ENCODE results near the gene SMAD7.

Gene SMAD7

DNA sequence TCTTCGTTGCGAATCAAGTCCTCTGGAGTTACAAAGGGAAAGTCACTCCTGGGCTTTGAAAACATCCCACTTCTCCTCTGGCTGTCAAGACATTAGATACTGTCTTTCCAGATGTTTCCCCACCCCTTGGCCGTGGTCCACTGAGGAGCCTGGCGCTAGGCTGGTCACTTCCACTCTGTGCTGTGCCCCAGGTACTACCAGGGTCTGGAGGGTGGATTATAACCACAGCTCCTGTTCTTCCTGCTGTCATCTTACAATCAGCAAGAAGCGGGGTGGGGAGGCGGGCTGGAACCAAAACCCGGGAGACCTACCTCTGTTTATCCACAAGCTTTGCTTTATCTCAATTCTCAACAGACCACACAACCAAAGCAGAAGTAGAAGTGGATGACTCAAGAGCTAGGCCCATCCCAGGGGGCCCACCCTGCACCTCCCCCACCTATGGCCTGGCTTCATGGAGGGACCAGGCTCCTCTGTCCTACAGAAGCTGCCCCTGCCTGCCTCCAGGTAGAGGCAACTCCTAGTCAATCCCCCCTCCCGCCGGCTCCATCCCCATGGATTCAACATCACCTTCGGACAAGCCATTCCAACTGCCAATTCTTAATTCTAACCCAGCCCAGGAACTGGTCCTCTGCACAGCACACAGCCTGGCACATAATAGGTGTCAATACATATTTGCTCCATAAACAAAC is 17.8 kb downstream of the SMAD7 start:
- no peak overlapping the region for H2AFZ ChIP-seq (ENCODE audit: low read depth, low read length)
- H3K4me3 ChIP-seq (ENCODE audit: low read length): no peak overlapping the region
- H3K36me3 ChIP-seq (ENCODE audit: insufficient read depth, low read length): no peaks in the 10 kb centered on the region
- H3K9me3 ChIP-seq (ENCODE audit: low read length): peaks cover 2% of the 10 kb centered on the region
- H3K4me1 ChIP-seq (ENCODE audit: insufficient read depth, low read length): peaks cover 34% of the 10 kb centered on the region
- H3K27me3 ChIP-seq (ENCODE audit: insufficient read depth, low read length): no peaks in the 10 kb centered on the region

DNA sequence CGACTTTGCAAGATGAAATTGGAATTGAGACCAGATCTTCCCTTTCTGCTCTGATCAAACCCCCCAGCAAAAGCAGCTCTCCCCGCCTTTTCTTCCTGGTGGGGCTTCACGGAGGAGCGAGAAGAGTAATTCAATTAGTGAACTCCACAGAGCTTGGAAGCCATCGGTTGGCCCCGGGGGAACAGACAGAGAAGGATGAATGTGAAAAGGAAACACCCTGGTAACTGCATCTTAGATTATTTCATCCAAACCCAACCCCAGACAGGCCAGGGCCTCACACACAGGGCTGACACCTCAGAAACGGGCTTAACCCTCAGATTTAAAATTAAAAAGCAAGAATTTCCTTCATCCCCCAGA is 18.3 kb downstream of the SMAD7 start:
- Histone ChIP-seq H3K4me1 (ENCODE audit: insufficient read depth, low read length) (peaks cover 33% of the 10 kb centered on the region), H3K27me3 (ENCODE audit: insufficient read depth, low read length) (no peaks in the 10 kb centered on the region), H3K4me3 (ENCODE audit: low read length) (no peak overlapping the region), H3K9me3 (ENCODE audit: low read length) (peaks cover 2% of the 10 kb centered on the region), H2AFZ (ENCODE audit: low read depth, low read length) (no peak overlapping the region), H3K36me3 (ENCODE audit: insufficient read depth, low read length) (no peaks in the 10 kb centered on the region)

DNA sequence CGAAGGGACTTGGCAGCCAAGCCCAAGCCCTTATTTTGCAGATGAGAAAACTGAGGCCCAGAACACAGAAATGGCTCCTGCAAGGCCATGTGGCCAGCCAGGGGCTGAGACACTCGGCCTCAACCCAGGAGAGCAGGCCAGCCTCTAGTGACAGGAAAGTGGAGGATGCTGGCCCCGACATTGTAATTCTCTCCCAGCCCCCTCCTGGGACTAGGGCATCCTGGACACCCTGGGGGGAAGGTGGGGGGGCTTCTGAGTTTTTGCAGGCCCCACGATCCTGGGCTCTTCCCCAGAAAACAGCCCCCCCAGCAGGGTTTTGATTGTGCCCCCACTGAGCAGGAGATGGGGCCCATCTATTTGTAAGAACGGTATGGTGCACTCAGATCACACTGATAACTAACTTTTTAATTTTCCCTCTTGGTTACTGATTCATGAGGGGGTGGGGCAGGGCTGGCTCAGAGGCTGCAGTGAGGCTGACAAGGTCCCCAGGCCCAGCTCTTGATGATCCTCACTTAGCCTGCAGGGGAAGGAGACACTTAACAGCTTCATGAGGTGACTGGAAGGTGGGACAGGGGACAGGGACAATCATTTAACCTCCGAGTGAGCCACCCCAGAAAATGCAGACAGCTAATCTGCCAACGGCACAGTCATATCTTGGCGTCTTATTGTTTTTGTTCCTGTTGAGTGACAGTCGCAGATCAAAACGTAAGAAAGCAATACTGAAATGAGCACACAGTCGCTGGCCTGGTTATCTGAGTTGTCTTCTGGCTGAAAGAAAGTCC is 18.9 kb downstream of the SMAD7 start:
- H3K27me3 ChIP-seq (ENCODE audit: insufficient read depth, low read length): no peaks in the 10 kb centered on the region
- H3K36me3 ChIP-seq (ENCODE audit: insufficient read depth, low read length): no peaks in the 10 kb centered on the region
- peaks cover 31% of the 10 kb centered on the region for H3K4me1 ChIP-seq (ENCODE audit: insufficient read depth, low read length)
- no peak overlapping the region for H2AFZ ChIP-seq (ENCODE audit: low read depth, low read length)
- H3K4me3 ChIP-seq (ENCODE audit: low read length): no peak overlapping the region
- peaks cover 2% of the 10 kb centered on the region for H3K9me3 ChIP-seq (ENCODE audit: low read length)

DNA sequence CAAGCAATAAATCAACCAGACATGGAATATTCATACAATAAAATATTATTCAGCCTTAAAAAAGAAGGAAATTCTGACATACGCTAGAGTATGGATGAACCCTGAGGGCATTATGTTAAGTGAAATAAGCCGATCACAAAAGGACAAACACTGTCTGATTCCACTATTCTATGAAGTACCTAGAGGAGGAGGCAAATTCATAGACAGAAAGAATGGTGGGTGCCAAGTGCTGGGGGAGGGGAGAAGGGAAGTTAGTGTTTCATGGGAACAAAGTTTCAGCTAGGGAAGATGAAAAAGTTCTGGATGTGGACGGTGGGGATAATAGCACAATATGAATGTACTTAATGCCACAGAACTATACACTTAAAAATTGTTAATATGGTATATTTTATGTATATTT is 19.8 kb downstream of the SMAD7 start:
- Histone ChIP-seq H3K4me1 (ENCODE audit: insufficient read depth, low read length) (peaks cover 31% of the 10 kb centered on the region), H2AFZ (ENCODE audit: low read depth, low read length) (no peak overlapping the region), H3K27me3 (ENCODE audit: insufficient read depth, low read length) (no peaks in the 10 kb centered on the region), H3K9me3 (ENCODE audit: low read length) (peaks cover 2% of the 10 kb centered on the region), H3K36me3 (ENCODE audit: insufficient read depth, low read length) (no peaks in the 10 kb centered on the region), H3K4me3 (ENCODE audit: low read length) (no peak overlapping the region)

DNA sequence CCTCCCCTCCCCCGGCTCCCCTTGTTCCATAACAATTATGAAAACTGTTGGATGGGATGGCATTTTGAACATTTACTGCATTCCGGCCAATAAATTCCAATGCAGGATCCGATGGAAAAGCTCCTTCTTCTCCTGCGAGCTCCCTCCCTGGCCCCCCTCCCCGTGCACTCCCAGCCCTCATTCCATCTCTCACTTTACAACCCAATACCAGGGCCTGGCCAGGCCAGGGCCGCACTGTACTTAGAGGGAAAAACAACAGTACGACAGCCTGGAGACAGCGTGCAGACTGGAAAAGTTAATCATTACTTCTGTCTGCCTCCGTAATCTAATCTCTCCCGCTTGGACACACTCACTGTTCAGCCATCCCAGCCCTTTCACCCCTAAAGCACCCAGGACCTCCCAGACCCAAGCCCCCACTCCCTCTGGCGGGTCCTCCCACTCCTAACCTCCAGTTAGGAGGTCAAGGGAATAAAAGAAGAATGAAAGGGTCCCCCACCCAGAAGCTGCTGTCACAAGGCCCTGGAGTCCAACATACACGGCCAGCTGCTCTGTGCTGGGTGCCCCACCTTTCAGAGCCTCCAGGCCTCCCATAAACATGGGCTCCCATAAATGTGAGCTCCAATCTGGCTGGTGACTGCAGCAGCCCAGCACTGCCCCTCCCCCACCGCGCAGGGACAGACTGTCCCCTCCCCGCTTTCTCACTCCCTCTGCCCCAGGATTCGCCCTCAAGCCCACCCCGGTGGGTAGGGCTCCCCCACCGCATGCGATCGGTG is 20.6 kb downstream of the SMAD7 start:
- Histone ChIP-seq H3K4me1 (ENCODE audit: insufficient read depth, low read length) (peaks cover 34% of the 10 kb centered on the region), H3K27me3 (ENCODE audit: insufficient read depth, low read length) (no peaks in the 10 kb centered on the region), H3K9me3 (ENCODE audit: low read length) (peaks cover 2% of the 10 kb centered on the region), H3K4me3 (ENCODE audit: low read length) (no peak overlapping the region), H3K36me3 (ENCODE audit: insufficient read depth, low read length) (no peaks in the 10 kb centered on the region), H2AFZ (ENCODE audit: low read depth, low read length) (no peak overlapping the region)

DNA sequence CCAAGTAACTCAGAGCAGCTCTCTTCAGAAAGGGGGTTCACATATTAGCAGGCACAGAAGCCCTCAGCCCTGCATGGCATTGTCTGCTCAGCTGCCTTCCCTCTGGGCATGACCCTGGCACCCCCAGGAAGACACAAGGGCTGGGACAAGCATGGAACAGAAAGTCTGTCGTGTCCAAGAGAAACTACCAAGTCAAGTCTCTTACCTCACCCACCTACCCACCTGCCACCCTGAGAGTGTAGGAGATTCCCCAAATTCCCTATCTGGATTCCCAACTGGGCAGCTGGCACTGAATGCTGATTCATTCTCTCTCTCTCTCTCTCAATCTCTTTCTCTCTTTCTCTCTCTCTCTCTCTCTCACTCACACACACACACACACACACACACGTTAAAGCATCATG is 21.6 kb downstream of the SMAD7 start:
- no peak overlapping the region for H3K4me3 ChIP-seq (ENCODE audit: low read length)
- H3K4me1 ChIP-seq (ENCODE audit: insufficient read depth, low read length): peaks cover 40% of the 10 kb centered on the region

DNA sequence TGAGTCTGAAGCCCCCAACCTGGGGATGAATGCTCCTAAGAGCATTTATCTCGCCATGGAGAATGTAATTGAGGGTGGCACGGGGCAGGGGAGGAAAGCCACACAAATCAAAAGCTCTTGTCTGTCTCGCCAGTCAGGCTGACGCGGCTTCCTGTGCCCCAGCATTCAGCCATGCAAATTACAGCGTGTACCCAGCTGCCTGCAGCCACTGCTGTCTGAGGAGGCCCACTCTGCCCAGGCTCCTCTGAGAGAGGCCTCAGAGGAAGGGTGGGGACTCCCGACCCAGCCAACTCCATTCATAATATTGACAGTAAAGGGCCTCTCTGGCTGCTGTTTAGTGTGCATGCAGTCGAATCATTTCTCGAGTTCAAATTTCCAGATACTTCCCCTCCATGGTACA is 22.0 kb downstream of the SMAD7 start:
- Histone ChIP-seq H2AFZ (ENCODE audit: low read depth, low read length) (no peak overlapping the region), H3K4me3 (ENCODE audit: low read length) (no peak overlapping the region), H3K9me3 (ENCODE audit: low read length) (peaks cover 2% of the 10 kb centered on the region), H3K36me3 (ENCODE audit: insufficient read depth, low read length) (no peaks in the 10 kb centered on the region), H3K27me3 (ENCODE audit: insufficient read depth, low read length) (no peaks in the 10 kb centered on the region), H3K4me1 (ENCODE audit: insufficient read depth, low read length) (peaks cover 40% of the 10 kb centered on the region)

More for the DNA sequence above, 21.6 kb downstream of the SMAD7 start:
- Histone ChIP-seq H2AFZ (ENCODE audit: low read depth, low read length) (no peak overlapping the region), H3K27me3 (ENCODE audit: insufficient read depth, low read length) (no peaks in the 10 kb centered on the region), H3K9me3 (ENCODE audit: low read length) (peaks cover 2% of the 10 kb centered on the region), H3K36me3 (ENCODE audit: insufficient read depth, low read length) (no peaks in the 10 kb centered on the region)

DNA sequence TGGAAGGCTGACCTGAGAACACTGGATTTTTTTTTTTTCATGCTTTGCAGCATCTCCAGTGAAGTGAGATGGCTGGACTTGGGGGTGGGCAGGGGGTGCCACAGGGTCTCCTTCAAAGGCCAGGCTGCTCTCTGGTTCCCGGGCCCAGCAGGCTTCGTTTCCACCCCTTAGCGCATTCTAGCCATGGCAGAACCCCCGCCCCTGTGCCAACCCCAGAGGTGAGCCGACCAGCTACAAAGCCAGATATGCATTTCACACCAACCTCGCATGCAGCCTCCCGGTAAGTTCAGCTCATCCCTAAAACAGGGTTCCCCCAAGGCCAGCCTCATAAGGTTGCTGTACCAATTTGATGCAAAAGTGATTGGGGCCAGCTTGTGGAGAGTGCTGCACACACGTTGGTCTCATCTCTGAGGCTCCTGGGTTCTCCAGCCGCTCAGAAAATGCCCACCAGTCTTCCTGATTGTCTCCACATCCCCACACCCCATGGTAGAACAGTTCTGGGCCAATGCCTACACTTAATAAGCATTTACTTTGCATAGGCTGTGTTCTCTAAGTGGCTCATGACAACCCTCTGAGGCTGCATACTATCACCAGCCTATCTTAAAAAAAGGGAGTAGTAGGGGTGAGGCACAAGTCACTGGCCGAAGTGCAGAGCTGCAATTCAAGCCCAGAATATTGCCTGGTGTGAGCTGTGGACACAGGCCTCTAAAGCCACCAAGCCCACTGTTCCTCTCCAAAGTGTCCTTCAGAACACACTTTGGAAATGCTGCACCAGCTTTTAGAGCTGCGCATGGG is 23.3 kb downstream of the SMAD7 start:
- Histone ChIP-seq H3K36me3 (ENCODE audit: insufficient read depth, low read length) (no peaks in the 10 kb centered on the region), H3K27me3 (ENCODE audit: insufficient read depth, low read length) (no peaks in the 10 kb centered on the region), H2AFZ (ENCODE audit: low read depth, low read length) (no peak overlapping the region), H3K4me1 (ENCODE audit: insufficient read depth, low read length) (peaks cover 44% of the 10 kb centered on the region), H3K9me3 (ENCODE audit: low read length) (no peaks in the 10 kb centered on the region), H3K4me3 (ENCODE audit: low read length) (no peak overlapping the region)

DNA sequence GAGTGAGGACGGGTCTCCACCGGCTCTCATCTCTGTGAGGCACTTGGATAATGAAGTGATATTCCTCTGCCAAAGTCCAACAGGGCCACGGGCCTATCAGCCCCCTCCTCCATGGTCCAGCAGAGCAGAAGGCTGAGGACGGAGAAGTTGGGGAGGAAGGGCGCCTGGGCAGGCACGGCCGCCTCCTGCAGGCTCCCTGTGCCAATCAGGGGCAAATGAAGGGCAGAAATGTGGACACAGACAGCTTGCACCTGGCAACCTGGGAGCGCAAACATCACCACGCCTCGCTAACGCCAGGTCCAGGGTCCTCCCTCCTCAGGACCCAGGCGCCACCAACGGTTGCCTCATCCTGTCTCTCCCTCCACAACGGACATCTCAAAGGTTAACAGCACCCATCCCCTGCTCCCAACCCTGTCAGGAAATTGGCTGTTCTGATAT is 24.3 kb downstream of the SMAD7 start:
- no peaks in the 10 kb centered on the region for H3K9me3 ChIP-seq (ENCODE audit: low read length)
- H2AFZ ChIP-seq (ENCODE audit: low read depth, low read length): no peak overlapping the region
- H3K36me3 ChIP-seq (ENCODE audit: insufficient read depth, low read length): peaks cover 3% of the 10 kb centered on the region
- H3K4me1 ChIP-seq (ENCODE audit: insufficient read depth, low read length): peaks cover 41% of the 10 kb centered on the region
- no peak overlapping the region for H3K4me3 ChIP-seq (ENCODE audit: low read length)
- no peaks in the 10 kb centered on the region for H3K27me3 ChIP-seq (ENCODE audit: insufficient read depth, low read length)

DNA sequence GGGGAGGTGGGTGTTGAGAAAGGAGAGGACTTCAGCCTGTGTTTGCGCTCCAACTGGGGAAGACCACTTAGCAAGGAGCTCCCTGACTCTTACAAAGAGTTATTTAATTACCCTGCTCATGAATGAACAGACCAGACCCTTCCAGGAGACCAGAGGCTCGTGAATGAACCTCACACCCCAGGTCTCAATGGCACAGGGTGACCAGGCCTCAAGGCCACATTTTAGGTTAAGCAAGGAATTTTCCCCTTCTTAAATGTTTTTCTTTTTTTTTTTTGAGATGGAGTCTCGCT is 25.3 kb downstream of the SMAD7 start:
- H3K4me3 ChIP-seq (ENCODE audit: low read length): no peak overlapping the region
- H3K9me3 ChIP-seq (ENCODE audit: low read length): no peaks in the 10 kb centered on the region
- peaks cover 6% of the 10 kb centered on the region for H3K36me3 ChIP-seq (ENCODE audit: insufficient read depth, low read length)
- H3K27me3 ChIP-seq (ENCODE audit: insufficient read depth, low read length): no peaks in the 10 kb centered on the region
- H2AFZ ChIP-seq (ENCODE audit: low read depth, low read length): no peak overlapping the region
- peaks cover 39% of the 10 kb centered on the region for H3K4me1 ChIP-seq (ENCODE audit: insufficient read depth, low read length)

DNA sequence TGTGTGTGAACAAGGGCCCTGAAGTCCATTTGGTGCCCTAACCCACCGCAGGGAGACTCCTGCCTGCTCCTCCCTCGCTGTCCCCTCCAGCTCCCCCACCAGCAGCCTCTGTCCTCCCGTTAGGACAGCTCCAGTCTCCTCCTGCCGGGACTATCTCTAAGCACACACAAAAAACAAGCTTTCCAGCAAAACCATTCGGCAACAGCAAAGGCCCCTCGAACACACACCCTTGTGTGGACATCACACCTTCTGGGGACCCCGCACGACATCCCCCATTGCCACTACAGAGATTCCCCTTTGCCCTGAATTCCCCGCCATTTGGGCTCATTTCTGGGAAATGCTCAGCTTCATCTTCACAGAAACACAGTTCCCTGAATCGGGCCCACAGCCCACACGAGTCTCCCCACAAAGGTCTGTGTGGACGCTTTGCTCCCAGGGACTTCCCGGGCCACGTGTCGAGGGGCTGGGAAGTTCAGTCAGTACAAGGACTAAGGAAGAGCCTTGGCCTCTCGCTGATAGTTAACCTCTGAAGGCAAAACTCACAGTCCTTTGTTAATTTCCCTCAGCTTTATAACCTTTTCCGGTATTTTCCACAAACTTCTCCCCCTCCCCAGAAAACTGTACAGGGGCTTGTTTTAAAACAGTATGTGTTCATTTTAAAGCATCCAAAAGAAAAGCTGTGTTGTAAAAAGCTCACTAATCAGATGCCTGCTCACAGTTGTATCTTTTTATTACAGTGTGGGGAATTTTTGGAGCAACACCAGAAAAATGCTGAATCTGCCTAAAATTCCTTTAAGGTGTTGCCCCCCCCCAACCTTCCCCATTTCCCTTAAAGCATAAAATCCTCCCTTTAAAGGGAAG is 25.9 kb downstream of the SMAD7 start:
- no peaks in the 10 kb centered on the region for H3K27me3 ChIP-seq (ENCODE audit: insufficient read depth, low read length)
- H3K36me3 ChIP-seq (ENCODE audit: insufficient read depth, low read length): peaks cover 10% of the 10 kb centered on the region
- H3K4me3 ChIP-seq (ENCODE audit: low read length): no peak overlapping the region
- no peak overlapping the region for H2AFZ ChIP-seq (ENCODE audit: low read depth, low read length)
- no peaks in the 10 kb centered on the region for H3K9me3 ChIP-seq (ENCODE audit: low read length)
- H3K4me1 ChIP-seq (ENCODE audit: insufficient read depth, low read length): peaks cover 33% of the 10 kb centered on the region

Data from neuron (in vitro differentiated cells).